SK-N-SH treated with all-trans-retinoic acid at 6 μM for 48 hours (cell line): ENCODE measurements around the gene UBXN2A.
"Not testable (repeated sequence)": the region's sequence is repeated elsewhere in the genome, so short reads cannot be mapped to it uniquely, and the experiment has no call there.

Source experiments
- BACH2 ChIP-seq: fragments of 250-450 bp; sonication (Bioruptor Pico); IDR thresholded peaks from 2 replicates; pipeline ENCODE4 v1.9.0; 2021; ENCODE audit warnings: mild to moderate bottlenecking, borderline replicate concordance
- GLIS3 ChIP-seq: fragments of 250-450 bp; sonication (Bioruptor Pico); IDR thresholded peaks from 2 replicates; pipeline ENCODE4 v1.5.0; 2020; ENCODE audit warnings: mild to moderate bottlenecking, moderate library complexity
- POU6F1 ChIP-seq: fragments of 250-450 bp; sonication (Bioruptor Pico); IDR thresholded peaks from 2 replicates; pipeline ENCODE4 v1.8.0; 2021; ENCODE audit warnings: low read depth, mild to moderate bottlenecking, moderate library complexity, borderline replicate concordance
- PPARA ChIP-seq: fragments of 250-450 bp; sonication (Bioruptor Pico); IDR thresholded peaks from 2 replicates; pipeline ENCODE4 v1.5.0; 2020; ENCODE audit warnings: mild to moderate bottlenecking, borderline replicate concordance
- RARB ChIP-seq: fragments of 250-450 bp; sonication (Bioruptor Pico); IDR thresholded peaks from 2 replicates; pipeline ENCODE4 v1.8.0; 2021; ENCODE audit warnings: mild to moderate bottlenecking, moderate library complexity
- ZFP3 ChIP-seq: fragments of 250-450 bp; sonication (Bioruptor Pico); IDR thresholded peaks from 2 replicates; pipeline ENCODE4 v1.5.0; 2020; ENCODE audit warnings: mild to moderate bottlenecking, moderate library complexity
- ZFP30 ChIP-seq: fragments of 450-650 bp; formaldehyde crosslinking; IDR thresholded peaks from 2 replicates; pipeline ENCODE4 v1.5.0; 2022; ENCODE audit warnings: mild to moderate bottlenecking, moderate library complexity

GRCh38 chr2:23952558-23952957 lies 12.3 kb downstream of the UBXN2A start:
- not testable (repeated sequence) for TF ChIP-seq PPARA (CRISPR knock-in tag); RARB (CRISPR knock-in tag); ZFP30; GLIS3 (CRISPR knock-in tag); ZFP3 (CRISPR knock-in tag); BACH2 (CRISPR knock-in tag); POU6F1
